ENCODE data around the gene EXOC7. TPM values are rescaled to one million over a fixed set of nuclear protein-coding genes. Genes with fewer than 3 reads are reported as not detected.
A peak's percentile ranks its signal among the peaks of the same experiment; 100 is the strongest.

EXOC7 gene
- total and polyA plus RNA-seq, 2 of the 8 experiments (the other 6 are each of a cell fraction or from before 2014, with no cell fraction given), result 77.1 to 92.6 TPM

GRCh38 chr17:76104140-76104895 lies 731 bp upstream of the EXOC7 start:
- Histone ChIP-seq H3K14ac (ENCODE audit: insufficient read length) (no peak overlapping the region), H3K18ac (ENCODE audit: extremely low read depth, low read length) (peak overlapping the region; percentile 99), H2BK12ac (ENCODE audit: low read depth, low read length) (0 out of 2 replicates have a peak overlapping the region, but pooled peaks have one; percentile 87), H3K9me3 (ENCODE audit: insufficient read depth in 2 of 2, low read depth in 1 of 2, low read length in 1 of 2) (no peaks in the 10 kb centered on the region), H3K23me2 (ENCODE audit: low read depth, low read length) (peaks cover 9% of the 10 kb centered on the region; the same call in 1 of the 2 replicates), H4K20me1 (replicated peaks in 1 of 2; ENCODE audit: control insufficient read depth in 1 of 2, insufficient read depth in 2 of 2, low read length in 2 of 2) (no peaks in the 10 kb centered on the region), H2BK120ac (replicated peaks; ENCODE audit: low read depth, low read length) (no peak overlapping the region), H3K4ac (replicated peaks; ENCODE audit: insufficient read length, low read depth, low read length) (peak overlapping the region; percentile 97), H3K4me2 (ENCODE audit: insufficient read depth in 1 of 2, low read depth in 2 of 2, low read length in 2 of 2) (peak overlapping the region; percentile 78 to 97), H3K36me3 (ENCODE audit: control insufficient read depth in 2 of 4, insufficient read depth in 4 of 4, low read length in 3 of 4) (peaks cover 8 to 23% (median 12%) of the 10 kb centered on the region in 4 experiments), H3K9ac (replicated peaks in 1 of 4; ENCODE audit: extremely low read depth in 1 of 4, low read depth in 3 of 4, low read length in 3 of 4) (peak overlapping the region in 3 of 4 experiments; percentile 40 to 85 (median 70); a peak in 6 of 7 replicates), H4K91ac (replicated peaks; ENCODE audit: insufficient read length, low read length) (peak overlapping the region; percentile 32), H2BK15ac (ENCODE audit: low read length) (peak overlapping the region; percentile 92; the same call in 1 of the 2 replicates), H3K56ac (replicated peaks; ENCODE audit: insufficient read length, low read depth, low read length) (no peak overlapping the region), H3K4me3 (ENCODE audit: extremely low read depth in 1 of 4, insufficient read depth in 2 of 4, low read depth in 3 of 4, low read length in 4 of 4) (peak overlapping the region; percentile 53 to 81 (median 73); a peak in 6 of 8 replicates), H3K23ac (ENCODE audit: insufficient read length) (no peak overlapping the region), H2AK5ac (ENCODE audit: low read depth, low read length) (no peak overlapping the region; the same call in 1 of the 2 replicates), H3K27me3 (replicated peaks in 1 of 4; ENCODE audit: control insufficient read depth in 3 of 4, extremely low read depth in 1 of 4, insufficient read depth in 3 of 4, low read length in 3 of 4) (no peaks in the 10 kb centered on the region), H3K27ac (ENCODE audit: low read depth, low read length) (peak overlapping the region; percentile 78; the same call in 1 of the 2 replicates), H4K8ac (ENCODE audit: extremely low read depth, insufficient read depth, low read length) (peak overlapping the region; percentile 96), H3K4me1 (replicated peaks in 1 of 4; ENCODE audit: control insufficient read depth in 3 of 4, insufficient read depth in 4 of 4, low read length in 3 of 4) (peaks cover 6 to 16% (median 9%) of the 10 kb centered on the region in 4 experiments; a peak in 6 of 7 replicates), H2AFZ (ENCODE audit: low read length) (peak overlapping the region; percentile 63; the same call in 1 of the 2 replicates), H2BK20ac (ENCODE audit: low read length) (peak overlapping the region; percentile 66; the same call in 1 of the 2 replicates), H2BK5ac (ENCODE audit: low read depth, low read length) (peak overlapping the region; percentile 86), H3K79me1 (ENCODE audit: low read depth, low read length) (peaks cover 8% of the 10 kb centered on the region), H3K79me2 (ENCODE audit: control insufficient read depth in 1 of 2, insufficient read depth in 2 of 2, low read length in 2 of 2) (peaks cover 5 to 8% of the 10 kb centered on the region in 2 experiments; a peak in 3 of 4 replicates), H4K5ac (ENCODE audit: insufficient read length, low read depth, low read length) (peak overlapping the region; percentile 59)
- WGBS, 2 experiments (ENCODE audit: extremely low coverage in 1 of 2, insufficient coverage in 1 of 2, insufficient read length in 1 of 2, insufficient replicate concordance in 2 of 2, low coverage in 1 of 2, low lambda C conversion rate in 2 of 2, missing lambda C conversion rate in 1 of 2), result 86% methylated on average over 28 of the region's 29 CpGs; no CpG with 5 or more reads in 1 of the 2 experiments
- FAIRE-seq (no peak), DNase-seq (ENCODE audit: low read depth in 1 of 2, low spot score in 2 of 2) (no peak)
- POLR2A ChIA-PET (ENCODE audit: partially characterized antibody), result interaction anchor here (0.6 to 4.6 kb wide), 18 partner anchors 8 to 553 kb away, joined by 3 to 23 read pairs (median 4); partner anchors contain the start of genes CDK3, GALR2, MRPL38 and SRP68
- CTCF ChIA-PET (ENCODE audit: partially characterized antibody), result interaction anchor here (0.8 to 41.5 kb wide), 14 partner anchors 11 to 325 kb away, joined by 3 to 778 read pairs (median 4); partner anchors contain the start of genes FOXJ1 and GALR2
- TF ChIP-seq RAD21 (IDR thresholded peaks at IDR 0.05 in 1 of 2, conservative IDR thresholded peaks at IDR 0.05 in 1 of 2; ENCODE audit: low read depth in 2 of 2, low read length in 2 of 2) (0 out of 4 replicates have a peak, but pooled peaks of 1 of the 2 experiments have one; percentile 5), BCL11A (IDR thresholded peaks at IDR 0.05; ENCODE audit: low read depth in 2 of 2, low read length in 2 of 2) (no peak)

All from H1 (cell line).